WERI-Rb-1 (cell line): ENCODE results near the gene RUSC1.
"Not testable (repeated sequence)": the region's sequence is repeated elsewhere in the genome, so short reads cannot be mapped to it uniquely, and the experiment has no call there.

Source experiments
- DNase-seq: peaks from one replicate; pipeline ENCODE4 v3.0.0-alpha.2; 2020
- H3K27ac ChIP-seq: fragments of 250-450 bp; sonication (Bioruptor Pico); 2 replicates; pipeline ENCODE4 v1.5.1; 2020; ENCODE audit warnings: mild to moderate bottlenecking, moderate library complexity
- H3K27me3 ChIP-seq: fragments of 250-450 bp; sonication (Bioruptor Pico); 2 replicates; pipeline ENCODE4 v1.5.1; 2021; ENCODE audit warnings: mild to moderate bottlenecking, low read depth, moderate library complexity; ENCODE audit not compliant: insufficient read depth, severe bottlenecking
- H3K36me3 ChIP-seq: fragments of 250-450 bp; sonication (Bioruptor Pico); 2 replicates; pipeline ENCODE4 v1.5.1; 2020; ENCODE audit warnings: mild to moderate bottlenecking, moderate library complexity
- H3K4me3 ChIP-seq: 2 replicates; pipeline ENCODE4 v1.5.1; 2011; ENCODE audit warnings: low read depth, mild to moderate bottlenecking, control low read depth, low read length
- H3K9me3 ChIP-seq: fragments of 250-450 bp; sonication (Bioruptor Pico); 2 replicates; pipeline ENCODE4 v1.5.1; 2021; ENCODE audit warnings: mild to moderate bottlenecking, moderate library complexity; ENCODE audit not compliant: severe bottlenecking
- CTCF ChIP-seq: IDR thresholded peaks from 2 replicates; pipeline ENCODE4 v1.5.1; 2011; ENCODE audit warnings: low read depth, mild to moderate bottlenecking, control low read depth, inconsistent platforms, low read length

RUSC1 gene

GRCh38 chr1:155326020-155326526 lies 5.4 kb downstream of the RUSC1 start:
- Histone ChIP-seq H3K36me3 (peaks cover 67% of the 10 kb centered on the region), H3K9me3 (no peaks in the 10 kb centered on the region), H3K27ac (no peak overlapping the region), H3K4me3 (no peak overlapping the region), H3K27me3 (no peaks in the 10 kb centered on the region)
- DNase-seq: no peak
- TF ChIP-seq CTCF: no peak

GRCh38 chr1:155326631-155327037 lies 5.9 kb downstream of the RUSC1 start:
- Histone ChIP-seq H3K27me3 (no peaks in the 10 kb centered on the region), H3K36me3 (peaks cover 67% of the 10 kb centered on the region), H3K27ac (no peak overlapping the region), H3K4me3 (no peak overlapping the region), H3K9me3 (no peaks in the 10 kb centered on the region)
- 0 out of 2 replicates have a peak, but pooled peaks have one; percentile 1 for TF ChIP-seq CTCF
- no peak for DNase-seq

DNA sequence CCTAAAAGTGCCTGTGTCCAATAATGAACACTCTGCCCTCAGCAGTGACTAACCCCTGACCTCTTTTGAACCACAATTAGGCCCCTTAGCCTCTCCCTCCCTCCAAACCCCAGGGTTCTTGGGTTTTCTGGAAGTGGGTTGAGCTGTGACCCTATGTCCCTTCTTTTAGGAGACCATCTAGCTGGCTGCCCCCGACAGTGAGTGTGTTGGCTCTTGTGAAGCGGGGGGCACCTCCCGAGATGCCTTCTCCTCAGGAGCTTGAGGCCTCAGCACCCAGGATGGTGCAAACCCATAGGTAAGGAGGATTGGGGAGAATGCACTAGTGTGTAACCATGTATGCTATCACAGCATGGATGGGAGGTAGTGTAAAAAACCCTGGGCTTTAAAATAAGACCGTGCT lies 7.3 kb downstream of the RUSC1 start:
- no peak for TF ChIP-seq CTCF
- H3K4me3 ChIP-seq: no peak overlapping the region
- no peak for DNase-seq
- no peaks in the 10 kb centered on the region for H3K27me3 ChIP-seq
- no peak overlapping the region for H3K27ac ChIP-seq
- H3K9me3 ChIP-seq: no peaks in the 10 kb centered on the region
- H3K36me3 ChIP-seq: peaks cover 68% of the 10 kb centered on the region

- peaks cover 77% of the 10 kb centered on the region for H3K36me3 ChIP-seq
- H3K27me3 ChIP-seq, DNase-seq, H3K9me3 ChIP-seq, H3K27ac ChIP-seq, H3K4me3 ChIP-seq: not testable (repeated sequence)
Measured at GRCh38 chr1:155328856-155329255, 8.2 kb downstream of the RUSC1 start.

DNA sequence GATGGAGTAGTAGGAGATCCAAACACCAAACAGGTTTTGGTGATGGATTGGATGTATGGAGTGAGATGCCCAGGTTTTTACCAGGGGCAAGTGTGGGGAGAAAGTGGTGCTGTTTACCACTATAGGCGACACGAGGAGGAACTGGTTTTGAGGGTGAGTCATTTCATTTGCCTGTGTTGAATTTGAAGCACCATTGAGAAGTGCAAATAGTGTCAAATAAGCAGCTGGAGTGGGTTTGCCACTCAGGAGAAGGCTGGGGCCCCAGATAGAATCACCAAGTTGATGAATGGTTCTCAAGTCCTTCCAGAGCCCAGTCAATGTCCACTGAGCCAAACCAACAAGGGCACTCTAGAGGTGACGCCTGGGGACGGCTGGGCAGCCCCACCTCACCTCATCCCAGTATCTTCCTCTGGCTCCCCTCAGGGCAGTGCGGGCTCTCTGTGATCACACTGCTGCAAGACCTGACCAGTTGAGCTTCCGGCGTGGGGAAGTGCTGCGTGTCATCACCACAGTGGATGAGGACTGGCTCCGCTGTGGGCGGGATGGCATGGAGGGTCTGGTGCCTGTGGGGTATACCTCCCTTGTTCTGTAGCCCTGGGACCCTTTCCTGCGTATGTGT lies 9.4 kb downstream of the RUSC1 start:
- Histone ChIP-seq H3K27ac (no peak overlapping the region), H3K27me3 (no peaks in the 10 kb centered on the region), H3K9me3 (no peaks in the 10 kb centered on the region), H3K36me3 (peaks cover 81% of the 10 kb centered on the region), H3K4me3 (no peak overlapping the region)
- TF ChIP-seq CTCF: no peak
- peak; percentile 28 for DNase-seq

- H3K9me3 ChIP-seq: no peaks in the 10 kb centered on the region
- no peak overlapping the region for H3K27ac ChIP-seq
- no peak for DNase-seq
- no peak for TF ChIP-seq CTCF
- H3K36me3 ChIP-seq: peaks cover 76% of the 10 kb centered on the region
- H3K4me3 ChIP-seq: no peak overlapping the region
- no peaks in the 10 kb centered on the region for H3K27me3 ChIP-seq
Measured at GRCh38 chr1:155334962-155335361, 14.3 kb downstream of the RUSC1 start.
